GM19463 (cell line): ENCODE data around the gene UBE2E3.
"Not testable (repeated sequence)": the region's sequence is repeated elsewhere in the genome, so short reads cannot be mapped to it uniquely, and the experiment has no call there.

Source experiments
- ATAC-seq: cut with Tn5 transposase; IDR thresholded peaks from one replicate; pipeline ENCODE4 v1.9.1; 2021; ENCODE audit warnings: mild to moderate bottlenecking, moderate library complexity; ENCODE audit not compliant: unreplicated experiment

The UBE2E3 gene

DNA sequence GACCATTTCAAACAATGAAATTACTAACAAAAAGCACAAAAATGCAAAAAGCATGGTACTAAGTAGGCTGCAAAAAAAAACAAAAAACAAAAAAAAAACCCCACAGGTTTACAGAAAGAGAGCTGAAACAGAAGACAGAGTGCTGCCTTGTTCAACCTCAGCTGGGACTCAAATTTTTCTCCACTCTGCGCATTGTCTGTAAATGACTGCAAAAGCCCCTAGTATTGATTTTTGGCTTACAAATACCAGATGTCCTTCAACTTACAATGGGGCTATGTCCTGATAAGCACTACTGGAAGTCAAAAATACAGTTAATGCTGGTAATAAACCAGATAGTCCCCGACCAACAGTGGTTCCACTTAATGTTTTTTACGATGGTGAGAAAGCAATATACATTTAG is 42.2 kb downstream of the UBE2E3 start:
- no peak for ATAC-seq

DNA sequence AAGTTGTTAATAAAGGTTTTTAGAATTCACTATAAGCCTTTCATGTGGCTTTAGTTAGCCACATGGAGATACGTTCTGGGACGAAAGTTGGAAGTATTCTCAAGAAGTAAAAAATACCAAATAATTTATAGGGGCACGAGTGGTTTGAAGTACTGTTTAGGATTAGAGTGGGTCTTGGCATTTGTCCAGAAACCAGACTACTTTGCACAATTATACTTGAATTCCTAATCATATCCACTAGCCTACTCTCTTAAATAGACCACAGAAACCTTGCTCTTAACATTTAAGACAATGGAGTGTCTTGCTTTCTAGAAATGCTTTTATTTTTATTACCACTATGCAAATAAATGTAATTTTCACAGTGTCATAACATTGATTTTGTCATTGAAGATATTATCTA is 44.6 kb downstream of the UBE2E3 start:
- no peak for ATAC-seq

DNA sequence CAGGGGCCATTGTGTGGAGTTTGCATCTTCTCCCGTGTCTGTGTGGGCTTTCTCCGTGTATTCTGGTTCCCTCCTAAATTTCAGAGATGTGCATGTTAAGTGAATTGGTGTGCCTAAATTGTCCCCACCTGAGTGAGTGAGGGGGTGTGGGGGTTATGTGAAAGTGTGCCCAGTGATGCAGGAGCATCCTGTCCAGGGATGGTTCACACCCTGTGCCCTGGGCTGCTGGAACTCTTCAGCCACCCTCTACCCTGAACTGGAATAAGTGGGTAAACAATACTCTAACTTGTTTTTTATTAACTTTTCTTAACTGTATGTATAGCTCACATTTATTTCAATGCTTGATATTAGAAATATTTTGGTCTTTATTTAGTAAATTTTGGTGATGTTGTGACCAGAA is 56.0 kb downstream of the UBE2E3 start:
- peak; percentile 66 for ATAC-seq

DNA sequence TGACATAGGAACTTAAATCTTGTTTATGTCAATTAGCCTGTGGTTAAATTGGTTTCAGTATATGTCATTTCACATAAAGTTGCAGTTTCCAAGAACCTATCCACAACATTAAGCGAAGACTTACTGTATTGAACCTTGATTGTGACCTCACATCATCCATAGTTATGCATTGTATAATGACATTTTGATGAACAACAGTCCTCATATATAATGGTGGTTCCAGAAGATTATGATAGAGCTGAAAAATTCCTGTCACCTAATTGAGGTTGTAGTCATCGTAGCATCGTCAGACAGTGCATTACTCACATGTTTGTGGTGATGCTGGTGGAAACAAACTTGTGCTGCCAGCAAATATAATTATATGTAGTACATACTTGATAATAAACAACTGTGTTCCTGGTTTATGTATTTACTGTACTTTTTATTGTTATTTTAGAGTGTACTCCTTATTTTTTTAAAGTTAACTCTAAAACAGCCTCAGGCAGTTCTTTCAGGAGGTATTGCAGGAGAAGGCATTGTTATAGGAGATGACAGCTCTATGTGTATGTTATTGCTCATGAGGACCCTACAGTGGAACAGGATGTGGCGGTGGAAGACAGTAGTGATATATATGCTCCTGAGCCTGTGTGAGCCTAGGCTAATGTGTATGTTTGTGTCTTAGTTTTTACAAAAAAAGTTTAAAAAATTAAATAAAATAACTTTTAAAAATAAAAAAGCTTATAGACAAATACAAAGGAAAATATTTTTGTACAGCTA is 56.6 kb downstream of the UBE2E3 start:
- ATAC-seq: peak; percentile 66

DNA sequence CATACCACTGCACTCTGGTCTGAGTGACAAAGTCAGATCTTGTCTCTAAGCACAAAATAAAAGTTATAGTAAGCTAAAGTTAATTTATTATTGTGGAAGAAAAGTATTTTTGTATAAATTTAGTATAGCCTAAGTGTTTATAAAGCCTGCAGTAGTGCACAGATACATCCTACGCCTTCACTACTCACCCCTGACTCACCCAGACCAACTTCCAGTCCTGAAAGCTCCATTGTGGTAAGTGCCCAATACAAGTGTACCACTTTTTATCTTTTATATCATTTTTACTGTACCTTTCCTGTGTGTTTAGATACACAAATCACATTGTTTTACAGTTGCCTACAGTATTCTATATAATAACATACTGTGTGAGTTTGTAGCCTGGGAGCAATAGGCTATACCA is 57.5 kb downstream of the UBE2E3 start:
- ATAC-seq: no peak

DNA sequence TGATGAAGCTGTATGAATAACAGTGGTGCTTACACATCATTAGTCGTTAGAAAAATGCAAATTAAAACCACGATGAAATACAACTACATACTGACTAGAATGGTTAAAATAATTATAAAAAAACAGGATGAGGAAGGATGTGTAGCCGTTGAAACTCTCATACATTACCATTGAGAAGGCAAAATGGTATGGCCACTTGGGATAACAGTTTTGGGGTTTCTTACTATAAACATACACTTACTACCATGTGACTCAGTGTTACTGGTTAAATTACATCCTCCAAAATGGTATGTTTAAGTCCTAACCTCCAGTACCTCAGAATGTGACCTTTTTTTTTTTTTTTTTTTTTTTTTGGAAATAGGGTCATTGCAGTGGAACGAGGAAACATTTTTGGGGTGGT is 58.4 kb downstream of the UBE2E3 start:
- no peak for ATAC-seq

DNA sequence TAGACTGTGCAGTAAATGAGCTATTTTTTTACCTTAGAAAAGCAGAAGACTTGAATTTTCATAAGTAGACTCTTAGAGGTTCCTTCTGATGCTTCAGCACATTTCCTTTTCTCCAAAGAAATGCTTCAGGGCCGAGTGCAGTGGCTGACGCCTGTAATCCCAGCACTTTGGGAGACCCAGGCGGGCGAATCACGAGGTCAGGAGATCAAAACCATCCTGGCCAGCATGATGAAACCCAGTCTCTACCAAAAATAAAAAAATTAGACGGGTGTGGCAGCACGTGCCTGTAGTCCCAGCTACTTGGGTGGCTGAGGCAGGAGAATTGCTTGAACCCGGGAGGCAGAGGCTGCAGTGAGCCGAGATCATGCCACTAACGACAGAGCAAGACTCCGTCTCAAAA is 60.4 kb downstream of the UBE2E3 start:
- not testable (repeated sequence) for ATAC-seq

DNA sequence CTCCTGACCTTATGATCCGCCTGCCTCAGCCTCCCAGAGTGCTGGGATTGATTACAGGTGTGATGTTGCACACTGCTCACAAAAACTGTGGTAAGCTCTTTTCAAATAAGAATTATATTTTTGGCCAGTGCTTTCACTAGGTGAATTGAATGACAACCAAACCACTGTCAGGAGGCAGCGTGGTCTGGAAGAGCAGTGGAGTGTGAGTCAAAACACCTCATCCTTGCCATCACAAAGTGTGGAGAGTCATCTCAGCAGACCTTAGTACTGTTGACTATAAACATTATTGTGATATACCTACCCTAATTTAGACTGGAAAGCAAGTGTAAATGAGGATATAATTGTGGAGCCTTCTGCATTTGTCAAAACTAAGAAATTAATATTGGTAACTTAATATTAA is 61.3 kb downstream of the UBE2E3 start:
- ATAC-seq: no peak

DNA sequence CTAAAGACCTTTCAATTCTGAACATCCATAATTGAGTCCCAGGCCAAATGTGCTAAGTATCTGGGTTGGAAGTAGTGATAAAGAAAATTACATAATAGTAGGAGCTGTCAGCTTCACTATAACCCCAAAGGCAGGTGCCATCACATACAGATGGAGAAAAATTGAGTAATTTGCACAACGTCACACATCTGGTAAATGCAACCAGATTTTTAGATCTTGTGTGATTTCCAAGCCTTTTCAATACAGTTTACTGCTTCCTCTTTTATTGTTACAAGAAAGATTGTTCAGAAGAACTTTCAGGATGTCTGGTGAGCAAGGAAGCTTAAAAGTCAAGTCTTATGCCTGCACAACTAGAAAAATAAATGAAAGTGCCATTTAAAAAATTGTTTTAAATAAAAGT is 62.3 kb downstream of the UBE2E3 start:
- no peak for ATAC-seq

DNA sequence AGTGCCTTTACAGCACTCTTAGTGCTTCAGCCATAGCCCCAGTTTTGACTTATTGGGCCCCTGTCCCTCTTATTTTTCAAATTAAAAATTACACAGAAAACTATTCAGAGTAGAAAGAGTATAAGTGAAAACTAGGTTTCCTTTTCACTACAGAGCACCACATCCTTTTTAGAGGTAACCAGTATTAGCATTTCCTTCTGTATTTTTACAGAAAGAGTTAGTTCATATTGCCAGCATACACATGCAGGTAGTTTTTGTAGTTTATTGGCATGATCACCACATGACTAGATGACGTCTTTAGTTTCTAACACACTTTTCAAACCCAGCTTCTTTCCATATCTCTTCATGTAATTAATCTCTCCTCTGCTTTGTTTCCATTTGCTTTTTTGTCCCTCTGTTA is 66.4 kb downstream of the UBE2E3 start:
- peak; percentile 58 for ATAC-seq

DNA sequence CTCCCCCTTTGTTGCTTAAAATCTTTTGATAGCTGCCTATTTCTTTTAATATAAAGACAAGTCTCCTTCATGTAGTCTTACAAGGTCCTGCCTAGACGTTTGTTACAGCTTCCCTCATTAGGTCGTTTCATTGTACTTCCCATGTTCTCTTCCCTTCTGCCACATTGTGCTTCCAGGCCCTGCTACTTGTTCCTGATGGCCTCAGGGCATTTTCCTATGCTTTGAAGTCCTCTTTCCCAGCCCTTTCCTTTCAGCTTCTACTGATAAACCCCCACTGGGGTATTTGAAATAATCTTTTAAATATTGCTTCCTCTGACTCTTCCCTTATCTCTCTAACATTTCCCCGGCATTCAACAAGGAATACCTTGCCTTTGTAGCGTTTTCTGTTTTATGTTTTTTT is 67.4 kb downstream of the UBE2E3 start:
- no peak for ATAC-seq

DNA sequence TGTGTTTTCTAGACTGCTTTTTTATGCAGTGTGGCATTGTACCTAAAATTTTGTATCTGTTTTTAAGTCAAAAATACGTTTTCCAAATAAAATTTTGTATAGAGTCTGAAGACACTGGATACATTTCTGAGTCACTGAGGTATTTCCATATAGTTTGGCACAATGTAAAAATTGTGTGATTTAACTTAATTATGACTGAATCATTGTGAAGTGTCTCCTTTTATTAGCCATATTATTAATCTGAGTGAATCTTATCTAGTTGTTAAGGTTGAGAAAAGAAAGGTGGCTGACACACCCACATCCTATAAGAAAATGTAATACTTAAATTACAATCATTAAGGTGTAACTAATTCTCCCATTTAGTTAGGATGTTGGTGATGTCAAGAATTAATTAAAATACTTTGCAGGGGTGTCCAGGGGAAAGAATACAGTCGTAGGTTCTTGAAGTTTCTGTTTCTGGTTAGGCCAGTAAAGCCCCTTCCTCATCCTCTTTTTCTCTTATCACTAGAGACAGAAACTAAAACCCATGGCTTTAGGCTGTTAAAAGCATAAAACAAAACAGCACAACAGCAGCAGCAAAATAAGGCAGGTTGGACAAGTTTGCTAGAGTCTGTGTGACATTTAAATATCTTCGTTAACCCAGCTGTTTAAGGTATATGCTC is 71.6 kb downstream of the UBE2E3 start:
- no peak for ATAC-seq

DNA sequence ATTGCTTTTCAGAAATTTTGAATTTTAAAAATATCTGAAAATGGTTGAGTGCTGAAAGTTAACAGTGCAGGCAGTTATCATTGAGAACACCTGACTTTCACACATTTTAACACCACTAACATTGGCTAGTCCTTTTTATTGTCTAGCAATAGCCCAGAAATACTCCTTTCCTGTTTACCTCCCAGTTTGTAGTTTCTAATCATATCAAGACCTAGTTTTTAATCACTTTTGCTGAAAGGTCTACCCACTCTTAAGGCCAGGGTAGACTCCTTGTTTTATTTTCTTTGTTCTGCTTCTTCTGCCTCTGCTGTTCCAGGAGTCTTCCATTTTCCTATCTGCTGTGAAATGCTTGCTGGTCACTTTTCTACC is 72.1 kb downstream of the UBE2E3 start:
- ATAC-seq: no peak

DNA sequence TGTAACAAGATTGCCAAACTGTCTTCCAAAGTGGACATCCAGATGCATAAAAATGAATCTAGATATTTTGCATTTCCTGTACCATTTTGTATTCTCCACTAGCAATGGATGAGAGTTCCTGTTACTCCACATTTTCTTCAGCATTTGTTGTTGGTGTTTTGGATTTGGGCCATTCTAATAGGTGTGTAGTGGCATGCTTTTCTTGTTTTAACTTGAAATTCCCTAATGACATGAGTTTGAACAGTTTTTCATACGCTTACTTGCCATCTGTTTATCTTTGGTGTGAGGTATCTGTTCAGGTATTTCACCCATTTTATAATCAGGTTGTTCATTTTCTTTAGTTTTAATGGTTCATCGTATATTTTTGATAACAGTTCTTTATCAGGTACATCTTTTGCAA is 73.9 kb downstream of the UBE2E3 start:
- no peak for ATAC-seq

DNA sequence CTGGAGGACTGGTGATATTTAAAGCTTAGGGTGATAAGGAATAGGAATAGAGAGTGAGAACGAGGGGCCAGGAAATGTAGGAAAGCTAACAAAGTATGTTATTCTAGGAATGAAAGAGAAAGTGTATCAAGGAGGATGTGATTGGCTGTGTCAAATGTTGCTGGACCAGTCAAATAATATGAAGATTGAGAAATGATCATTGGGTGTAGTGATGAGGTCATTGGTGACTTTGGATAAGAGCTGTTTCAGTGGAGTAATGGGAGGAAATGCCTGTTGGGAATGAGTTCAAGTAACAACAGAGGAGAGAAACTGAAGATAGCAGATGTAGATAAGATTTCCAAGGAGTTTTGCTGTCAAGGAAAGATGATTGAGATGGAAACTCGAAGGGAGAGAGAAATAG is 74.4 kb downstream of the UBE2E3 start:
- no peak for ATAC-seq

DNA sequence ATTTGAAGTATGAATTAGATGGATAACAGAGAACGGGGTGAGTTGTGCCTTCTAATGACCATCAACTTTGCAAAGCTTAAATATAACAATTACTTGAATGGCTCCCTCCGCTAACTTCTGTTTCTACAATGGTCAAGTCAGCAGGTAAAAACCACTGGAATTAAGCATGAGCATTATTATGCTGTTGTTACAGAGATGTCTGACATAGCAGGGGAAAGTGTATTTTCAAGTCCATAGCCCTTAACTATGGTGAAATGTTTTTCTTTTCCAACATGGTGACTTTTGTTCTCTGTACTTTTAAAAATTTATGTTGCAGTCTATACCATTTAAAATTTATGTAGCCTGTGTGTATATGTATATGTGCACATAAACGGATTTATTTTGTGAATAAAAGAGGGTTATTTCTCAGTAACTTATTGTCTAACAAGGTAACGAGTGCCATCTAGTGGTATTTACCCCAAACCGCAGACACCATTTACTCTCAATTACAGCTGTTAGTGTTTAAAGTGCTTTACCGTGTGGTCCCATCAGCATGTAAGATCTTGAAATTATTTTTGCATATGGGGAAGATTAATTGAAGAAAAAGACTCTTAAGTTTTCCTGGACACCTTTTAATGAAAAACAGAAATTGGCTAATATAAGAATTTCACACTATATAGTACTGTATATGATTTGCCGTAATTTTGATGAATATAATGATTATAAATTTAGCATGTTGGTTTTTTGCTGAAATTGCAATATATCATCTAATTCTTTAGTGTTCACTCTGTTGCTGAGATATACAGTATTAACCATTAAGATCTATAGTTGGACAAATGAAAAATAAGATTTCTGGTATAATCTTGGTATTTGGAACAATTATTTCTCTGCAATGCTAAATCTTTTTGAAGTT is 78.2 kb downstream of the UBE2E3 start:
- ATAC-seq: peak; percentile 75

DNA sequence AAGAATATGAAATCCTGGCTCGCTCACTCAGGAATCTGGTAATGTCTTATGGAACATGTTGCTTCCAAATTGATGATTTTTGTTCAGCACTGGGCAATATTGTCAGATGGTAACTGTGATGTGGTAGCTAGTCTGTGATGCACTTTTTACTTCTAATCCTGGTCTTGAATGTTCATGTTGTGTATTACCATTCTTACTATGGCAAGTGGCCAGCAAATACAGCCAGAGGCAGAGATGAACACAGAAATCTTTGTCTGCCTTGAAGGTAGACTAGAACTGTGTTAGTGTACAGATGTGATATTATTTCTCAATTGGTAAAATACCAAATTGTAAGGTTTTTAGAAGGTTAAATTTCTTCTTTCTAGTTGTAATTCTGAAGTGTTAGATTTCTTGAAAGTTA is 83.3 kb downstream of the UBE2E3 start:
- ATAC-seq: no peak

DNA sequence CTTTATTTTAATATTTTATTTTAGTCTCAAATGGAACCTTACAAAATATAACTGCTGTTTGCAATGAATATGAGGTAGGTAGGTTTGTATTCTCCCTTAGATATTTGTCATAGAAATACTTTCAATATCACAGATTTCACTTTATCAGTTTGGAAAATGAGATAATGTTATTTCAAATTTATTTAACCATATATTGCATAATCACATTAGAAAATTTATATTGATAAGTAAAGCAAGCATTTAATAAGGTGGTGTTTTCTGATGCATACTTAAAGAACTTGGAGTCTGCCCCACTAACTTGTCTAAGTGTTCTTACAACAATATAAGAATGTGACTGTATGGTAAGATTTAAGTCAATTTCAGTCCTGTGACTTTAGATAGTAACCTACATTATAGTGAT is 85.1 kb downstream of the UBE2E3 start:
- no peak for ATAC-seq

DNA sequence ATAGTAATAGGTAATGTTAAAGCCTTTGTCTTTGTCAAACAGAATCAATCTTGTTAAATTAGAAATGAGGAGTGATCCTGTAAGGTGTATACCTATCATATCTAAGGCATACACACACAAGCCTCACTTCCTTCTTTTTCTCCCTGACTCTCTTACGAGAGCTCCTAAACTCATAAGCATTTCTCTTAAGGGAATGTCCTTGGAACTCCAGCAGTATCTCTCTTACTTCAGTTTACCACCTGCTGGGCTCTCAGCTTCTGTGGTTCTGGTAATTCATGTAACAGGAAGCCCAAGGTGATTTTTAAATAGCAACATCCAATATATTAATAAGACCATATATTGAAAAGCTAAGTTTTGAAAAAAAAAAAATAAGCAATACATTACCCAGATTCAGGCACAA is 85.9 kb downstream of the UBE2E3 start:
- no peak for ATAC-seq

DNA sequence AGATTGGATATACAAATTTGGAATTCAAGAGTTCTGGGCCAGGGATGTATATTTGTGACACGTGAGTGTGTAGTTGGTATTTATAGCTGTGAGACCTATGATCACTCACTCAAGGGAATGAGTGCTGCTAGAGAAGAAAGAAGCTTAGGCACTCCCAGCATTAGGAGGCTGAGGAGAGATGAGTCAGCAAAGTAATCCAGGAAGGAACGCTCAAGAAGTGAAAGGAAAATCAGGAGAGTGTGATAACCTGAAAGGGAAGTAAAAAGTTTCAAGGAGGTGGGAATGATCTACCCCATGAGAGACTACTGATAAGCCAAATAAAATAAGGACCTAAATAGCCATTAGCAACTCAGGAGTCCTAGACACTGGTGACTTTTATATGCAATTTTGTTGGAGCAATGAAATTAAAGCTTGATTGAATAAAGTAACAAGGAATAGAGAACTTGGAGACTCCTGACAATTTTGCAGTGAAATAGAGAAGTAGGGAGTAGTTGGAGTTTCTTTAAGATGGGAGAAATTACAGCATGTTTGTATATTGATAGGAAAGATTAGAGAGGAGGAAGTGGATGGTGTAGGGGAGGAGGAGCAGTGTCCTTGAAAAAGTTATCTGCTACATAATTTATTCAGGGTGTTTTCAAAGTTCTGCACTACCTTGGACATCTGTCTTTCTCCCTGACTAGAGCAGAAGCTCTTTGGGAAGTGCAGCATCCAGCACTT is 89.9 kb downstream of the UBE2E3 start:
- ATAC-seq: no peak

DNA sequence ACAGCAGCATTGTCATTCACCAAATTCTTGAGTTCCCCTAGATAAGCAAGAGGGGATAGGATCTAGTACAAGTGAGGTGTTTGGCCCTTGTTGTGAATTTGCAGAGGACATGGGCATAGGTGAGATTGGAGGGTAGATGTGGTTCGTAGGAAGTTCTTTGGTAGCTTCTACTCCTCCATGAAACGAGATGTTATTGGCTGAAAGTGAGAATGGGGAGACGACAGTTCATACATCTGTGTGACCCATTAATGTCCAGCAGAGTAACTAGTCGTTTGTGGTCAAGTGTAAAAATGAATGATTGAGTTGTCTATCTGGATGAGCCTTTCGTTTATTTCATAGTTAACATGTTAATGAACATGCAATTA is 90.4 kb downstream of the UBE2E3 start:
- no peak for ATAC-seq
